ENCODE measurements around the gene TMEM121B.

Gene TMEM121B

DNA sequence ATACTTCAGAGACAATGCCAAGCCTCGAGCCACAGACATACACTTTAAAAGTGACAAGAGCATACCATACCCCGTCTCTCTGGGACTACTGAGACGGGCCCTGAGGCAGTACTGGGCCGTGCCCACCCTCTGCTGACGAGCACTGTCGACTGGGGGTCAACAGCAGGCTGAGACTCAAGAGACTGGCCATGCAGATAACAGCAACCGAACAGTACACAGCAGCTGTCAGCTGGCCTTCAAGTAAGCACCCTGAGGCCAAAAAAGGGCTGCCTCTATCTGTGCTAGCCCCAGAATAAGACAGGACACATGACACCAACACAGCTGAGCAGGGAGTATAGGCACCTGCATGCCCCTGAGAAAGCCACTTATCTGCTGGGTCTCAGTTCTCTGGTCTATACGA lies 18.9 kb upstream of the TMEM121B start:
- in situ Hi-C loops (cut with HindIII; ENCODE audit: low sequenced_read_pairs), result no loop called here

DNA sequence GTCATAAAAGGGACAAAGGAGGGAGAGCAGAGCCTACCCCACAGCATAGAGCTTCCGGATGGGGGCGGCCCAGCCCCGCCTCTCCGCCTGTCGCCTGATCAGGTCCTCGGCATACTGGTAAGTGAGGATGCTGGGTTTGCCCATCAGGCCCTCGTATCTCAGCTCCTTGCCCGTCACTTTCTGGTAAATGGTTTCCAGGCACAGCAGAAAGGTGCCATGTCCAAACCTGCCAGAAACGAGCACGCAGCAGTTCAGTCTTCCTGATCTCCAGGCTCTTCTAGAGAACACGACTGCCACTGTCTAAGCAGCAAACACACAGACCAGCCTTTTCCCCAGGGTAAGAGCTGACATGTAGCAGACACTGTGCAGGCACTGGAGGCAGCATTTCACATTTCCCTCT lies 17.4 kb upstream of the TMEM121B start:
- in situ Hi-C loops (cut with HindIII; ENCODE audit: low sequenced_read_pairs), result no loop called here

DNA sequence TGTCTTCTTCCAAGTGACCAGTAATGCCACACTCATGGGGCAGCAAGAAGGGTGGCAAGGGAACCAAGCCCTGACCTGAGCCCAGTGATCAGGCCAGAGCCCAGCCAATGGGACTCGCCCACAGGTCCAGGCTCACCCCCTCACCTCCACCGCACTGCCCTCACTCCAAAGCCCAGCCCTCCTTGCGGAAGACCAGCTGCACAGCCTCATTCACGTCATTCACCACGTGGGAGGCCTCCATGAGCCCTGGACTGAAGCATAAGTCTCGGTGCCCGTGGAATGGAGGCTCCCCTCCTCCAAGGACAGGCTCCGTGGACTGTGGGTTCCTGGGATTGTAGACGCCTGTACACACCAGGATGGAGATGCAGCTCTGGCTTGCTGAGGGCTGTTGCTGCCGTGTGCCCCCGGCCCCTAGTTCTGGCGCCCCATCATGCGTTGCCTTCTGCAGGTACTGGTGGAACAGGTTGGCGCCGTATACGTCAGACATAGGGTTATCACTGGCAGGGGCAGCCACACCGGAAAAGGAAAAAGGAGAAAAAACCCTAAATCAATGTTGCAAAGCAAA lies 16.8 kb upstream of the TMEM121B start:
- in situ Hi-C loops (cut with HindIII; ENCODE audit: low sequenced_read_pairs), result no loop called here

DNA sequence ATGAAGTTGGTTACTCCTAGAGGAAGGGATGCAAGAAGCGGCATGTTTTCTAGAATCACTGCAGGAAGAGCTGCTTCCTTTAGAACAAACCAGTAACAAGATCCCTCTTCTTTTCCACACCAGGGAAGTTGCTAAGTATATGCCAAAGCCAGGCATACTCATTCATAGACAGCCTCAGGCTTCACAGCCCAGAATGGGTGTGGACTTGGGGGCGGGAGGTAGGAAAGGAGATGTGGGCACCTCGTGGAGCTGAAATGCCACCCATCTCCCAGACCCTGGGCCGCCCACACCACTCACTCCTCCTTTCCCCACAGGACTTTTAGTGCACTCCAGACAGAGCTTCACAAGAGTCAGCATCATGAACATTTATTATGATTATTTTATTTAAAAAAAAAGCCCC lies 16.0 kb upstream of the TMEM121B start:
- in situ Hi-C loops (cut with HindIII; ENCODE audit: low sequenced_read_pairs), result no loop called here

DNA sequence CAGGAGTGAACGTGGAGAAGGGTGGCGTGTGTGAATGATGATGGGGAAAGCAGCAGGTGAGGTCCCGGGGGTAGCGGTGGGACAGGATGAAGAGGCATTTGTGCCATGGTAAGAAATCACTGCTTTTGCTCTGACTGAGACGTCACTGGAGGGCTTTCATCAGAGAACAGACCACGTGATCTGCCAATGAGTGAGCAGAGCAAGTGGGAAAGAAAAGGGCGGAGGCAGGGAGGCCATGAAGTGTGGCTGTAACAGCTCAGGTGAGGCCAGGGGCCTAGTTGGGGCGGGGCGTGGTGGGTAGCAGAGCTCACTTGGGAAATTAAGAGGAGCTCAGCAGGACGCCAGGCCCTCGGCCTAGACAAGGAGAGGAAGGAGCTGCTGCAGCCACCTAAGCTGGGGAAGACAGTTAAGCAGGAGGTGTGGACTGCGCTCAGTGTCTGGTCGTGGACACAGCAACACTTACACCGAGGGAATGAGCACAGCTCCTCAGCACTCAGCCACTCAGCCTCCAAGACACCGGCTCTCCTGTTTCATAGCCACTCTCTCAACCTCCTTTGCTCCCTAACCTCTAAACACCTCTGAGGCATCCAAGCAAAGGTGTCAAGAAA lies 14.1 kb upstream of the TMEM121B start:
- in situ Hi-C loops (cut with HindIII; ENCODE audit: low sequenced_read_pairs), result no loop called here

DNA sequence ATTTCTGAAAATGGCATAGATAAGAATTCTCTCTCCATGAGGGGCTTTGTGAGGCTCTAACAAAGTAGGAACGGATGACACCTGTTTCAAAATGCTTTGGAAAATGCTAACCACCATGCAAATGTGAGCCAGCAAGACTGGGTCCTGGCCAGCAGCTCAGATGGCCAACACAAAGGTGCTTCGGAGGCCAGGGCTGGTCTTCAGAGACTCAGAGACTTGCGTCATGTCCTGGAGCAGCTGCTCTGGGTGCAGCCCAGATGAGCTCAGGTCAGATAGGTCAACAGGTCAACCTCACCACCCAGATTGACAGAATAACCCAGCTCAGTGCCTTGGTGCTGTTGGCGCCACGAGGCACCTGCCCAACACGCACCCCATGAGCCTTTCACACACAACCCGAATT lies 12.0 kb upstream of the TMEM121B start:
- in situ Hi-C loops (cut with HindIII; ENCODE audit: low sequenced_read_pairs), result no loop called here

DNA sequence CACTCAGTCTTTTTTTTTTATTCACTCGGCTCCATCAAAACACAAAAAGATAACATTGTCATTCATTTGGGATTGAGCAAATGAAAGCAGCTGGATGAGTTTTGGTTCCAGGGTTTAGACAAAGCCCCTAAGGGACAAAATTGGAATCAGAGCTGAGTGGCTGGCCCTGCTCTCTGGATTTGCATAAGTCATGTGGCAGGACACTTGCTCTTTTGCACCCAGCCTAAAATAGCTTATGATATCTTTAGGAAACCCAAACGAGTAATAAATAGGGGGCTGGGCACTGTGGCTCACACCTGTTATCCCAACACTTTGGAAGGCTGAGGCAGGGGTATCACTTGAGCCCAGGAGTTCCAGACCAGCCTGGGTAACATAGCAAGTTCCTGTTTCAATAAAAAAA lies 11.0 kb upstream of the TMEM121B start:
- in situ Hi-C loops (cut with HindIII; ENCODE audit: low sequenced_read_pairs), result no loop called here

DNA sequence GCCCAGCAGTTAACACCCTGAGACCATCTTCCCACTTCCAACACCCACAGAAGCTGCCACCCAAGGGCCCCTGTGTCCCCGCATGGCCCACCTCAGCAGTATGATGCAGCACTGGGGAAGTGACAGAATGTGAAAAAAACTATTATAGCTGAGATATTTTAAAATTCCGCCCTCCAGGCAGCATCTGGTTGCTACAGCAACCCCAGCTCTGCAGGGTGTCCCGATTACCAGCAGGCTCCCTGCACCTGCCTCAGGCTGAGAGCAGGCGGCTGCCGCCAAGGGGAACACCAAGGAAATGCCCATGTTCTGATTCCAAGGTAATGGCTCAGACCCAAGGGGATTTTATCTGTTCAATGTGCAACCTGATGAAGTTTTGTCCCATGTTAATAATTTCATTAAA lies 10.5 kb upstream of the TMEM121B start:
- in situ Hi-C loops (cut with HindIII; ENCODE audit: low sequenced_read_pairs), result no loop called here

DNA sequence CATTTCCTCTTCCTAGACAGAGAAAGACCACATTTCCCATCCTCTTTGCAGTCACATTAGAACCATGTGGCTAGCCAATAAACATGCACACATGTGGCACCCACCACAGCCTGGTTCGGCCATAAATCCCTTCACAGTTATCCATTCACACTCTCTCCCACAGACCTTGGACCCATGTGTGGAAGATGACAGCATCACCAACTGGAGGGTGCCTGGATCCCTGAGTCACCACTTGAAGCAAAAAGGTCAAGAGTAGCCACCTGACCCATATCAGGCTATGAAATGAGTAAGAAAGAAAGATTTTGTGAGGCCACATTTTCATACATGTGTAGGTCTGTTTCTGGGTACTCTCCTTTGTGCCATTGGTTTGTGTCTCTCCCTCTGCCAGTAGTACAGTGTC lies 9.0 kb upstream of the TMEM121B start:
- in situ Hi-C loops (cut with HindIII; ENCODE audit: low sequenced_read_pairs), result no loop called here

DNA sequence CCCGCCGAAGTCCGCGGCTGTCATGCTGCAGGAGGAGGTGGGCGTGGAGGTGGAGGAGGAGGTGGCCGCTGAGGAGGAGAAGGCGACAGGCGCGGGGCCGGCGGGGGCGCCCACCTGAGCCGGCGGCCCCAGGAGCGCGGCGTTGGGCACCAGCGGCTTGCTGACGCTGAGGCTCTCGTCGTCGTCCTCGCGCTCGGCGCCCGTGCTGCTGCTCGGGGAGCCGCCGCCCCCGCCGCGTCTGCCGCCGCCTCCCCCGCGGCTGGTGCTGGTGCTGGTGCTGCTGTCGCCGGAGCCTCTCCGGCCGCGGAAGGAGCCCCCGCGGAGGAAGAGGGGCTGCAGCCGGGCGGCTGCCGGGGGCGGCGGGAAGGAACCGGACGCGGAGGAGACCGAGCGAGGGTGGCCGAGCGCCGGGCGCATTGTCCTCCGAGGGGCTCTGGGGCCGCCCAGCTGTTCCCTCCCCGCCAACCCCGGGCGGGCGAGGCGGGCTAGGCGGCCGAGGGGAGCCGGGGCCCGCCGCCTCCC lies 388 bp downstream of the TMEM121B start:
- in situ Hi-C loops (cut with HindIII; ENCODE audit: low sequenced_read_pairs), result no loop called here

DNA sequence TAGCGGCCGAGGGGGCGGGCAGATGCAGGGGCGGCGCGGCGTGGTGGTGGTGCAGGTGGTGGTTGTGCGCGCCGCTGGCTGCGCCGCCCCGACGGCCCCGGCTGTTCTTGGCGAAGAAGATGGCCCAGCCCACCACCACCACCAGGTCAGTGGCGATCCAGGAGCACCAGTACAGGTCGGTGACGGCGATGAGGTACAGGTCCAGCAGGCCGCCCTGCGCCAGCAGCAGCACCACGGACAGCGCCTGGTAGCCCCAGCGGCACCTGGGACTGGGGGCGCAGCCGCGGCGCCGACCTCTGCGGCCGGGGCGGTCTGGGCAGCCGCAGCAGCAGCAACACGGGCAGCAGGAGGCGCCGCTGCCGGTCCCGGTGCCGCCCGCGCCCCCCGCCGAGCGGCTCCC lies 879 bp downstream of the TMEM121B start:
- in situ Hi-C loops (cut with HindIII; ENCODE audit: low sequenced_read_pairs), result no loop called here

DNA sequence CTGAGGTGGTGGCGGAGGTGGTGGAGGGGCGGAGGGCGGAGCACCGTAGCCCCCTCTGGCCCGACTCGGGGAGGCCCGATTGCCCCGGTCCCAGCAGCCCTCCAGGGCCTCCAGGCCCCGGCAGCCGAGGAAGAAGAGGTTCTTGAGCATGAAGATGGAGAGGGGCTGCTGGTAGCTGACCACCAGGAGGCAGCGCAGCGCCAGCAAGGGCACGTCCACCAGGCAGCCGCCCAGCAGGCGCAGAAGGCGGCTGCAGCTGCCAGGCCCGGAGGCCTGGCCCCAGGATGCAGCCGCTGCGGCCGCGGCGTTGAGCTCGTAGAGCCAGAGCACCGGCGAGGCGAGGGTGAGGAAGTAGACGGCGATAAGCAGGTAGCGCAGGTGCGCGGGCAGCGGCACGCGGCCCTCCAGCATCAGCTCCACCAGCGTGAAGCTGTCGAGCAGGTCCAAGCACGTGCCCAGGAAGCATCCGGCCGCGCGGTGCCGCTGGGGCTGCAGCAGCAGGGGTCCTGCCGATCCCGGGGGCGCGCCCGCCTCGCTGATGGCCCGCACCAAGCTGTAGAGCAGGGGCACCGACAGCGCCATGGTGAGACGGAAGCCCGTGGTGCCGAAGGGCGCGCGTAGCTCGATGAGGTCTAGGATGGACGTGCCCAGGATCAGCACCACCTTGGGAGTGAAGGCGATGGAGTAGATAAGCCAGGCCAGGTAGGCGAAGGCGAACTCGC lies 1.5 kb downstream of the TMEM121B start:
- in situ Hi-C loops (cut with HindIII; ENCODE audit: low sequenced_read_pairs), result loop anchor here (5.0 kb wide), 1 partner anchor 48 kb away; no protein-coding TSS in a partner anchor

DNA sequence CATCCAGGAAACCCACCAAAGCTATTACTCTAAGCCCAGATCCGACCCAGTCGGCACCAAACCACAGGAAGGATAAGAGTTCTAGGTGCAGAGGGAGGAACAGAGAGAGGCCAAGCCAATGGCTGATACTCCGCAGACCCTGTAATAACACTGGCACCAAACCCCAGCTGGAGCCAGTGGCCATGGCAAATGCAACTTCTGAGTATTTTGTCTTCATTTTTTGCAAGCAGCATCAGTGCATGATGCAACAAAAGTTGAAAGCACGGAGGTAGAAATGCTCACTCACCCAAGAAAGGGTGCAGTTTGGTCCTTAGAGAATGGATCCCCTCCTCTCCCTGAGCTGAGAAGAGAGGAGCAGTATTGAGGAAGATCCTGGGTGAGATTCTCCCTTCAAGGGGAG lies 2.8 kb downstream of the TMEM121B start:
- in situ Hi-C loops (cut with HindIII; ENCODE audit: low sequenced_read_pairs), result loop anchor here (5.0 kb wide), 1 partner anchor 49 kb away; no protein-coding TSS in a partner anchor

DNA sequence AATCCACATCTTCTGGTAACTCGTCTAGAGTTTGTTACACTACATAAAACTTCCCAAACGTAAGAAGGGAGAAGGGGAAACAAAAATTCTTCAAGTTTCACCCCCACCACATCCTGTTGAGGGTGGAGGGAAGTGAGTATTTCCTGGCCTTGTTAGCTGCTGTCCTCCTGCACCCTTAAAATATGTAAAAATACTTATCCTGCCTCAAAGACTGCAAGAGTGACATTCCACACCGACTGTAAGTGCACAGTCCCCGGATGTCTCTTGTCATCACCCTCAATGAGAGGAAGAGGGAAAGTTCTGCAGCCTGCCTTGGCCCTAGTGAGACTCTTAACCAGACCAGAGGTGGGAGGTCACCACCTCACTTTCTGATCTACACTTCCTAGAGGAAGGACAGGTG lies 3.3 kb downstream of the TMEM121B start:
- in situ Hi-C loops (cut with HindIII; ENCODE audit: low sequenced_read_pairs), result loop anchor here (5.0 kb wide), 1 partner anchor 49 kb away; no protein-coding TSS in a partner anchor

DNA sequence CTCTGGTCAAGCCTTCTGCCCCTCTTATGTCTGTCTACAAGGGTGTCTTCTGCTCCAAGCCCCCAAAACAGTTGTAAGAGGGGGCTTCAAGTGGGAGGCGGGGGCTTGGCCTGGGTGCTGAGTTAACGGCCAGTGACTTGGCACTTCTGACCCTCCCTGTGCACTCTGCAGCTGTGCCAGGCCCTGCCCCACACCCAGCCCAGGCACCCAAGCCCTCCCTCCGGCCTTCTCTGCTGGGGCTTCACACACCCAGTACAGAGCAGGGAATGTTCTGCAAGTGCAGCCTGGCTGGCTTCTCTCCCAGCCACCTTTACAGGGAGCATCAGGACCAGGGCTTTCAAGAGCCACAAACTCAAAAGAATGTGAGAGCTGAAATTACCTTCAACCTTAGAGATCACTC lies 3.8 kb downstream of the TMEM121B start:
- in situ Hi-C loops (cut with HindIII; ENCODE audit: low sequenced_read_pairs), result loop anchor here (5.0 kb wide), 1 partner anchor 50 kb away; no protein-coding TSS in a partner anchor

DNA sequence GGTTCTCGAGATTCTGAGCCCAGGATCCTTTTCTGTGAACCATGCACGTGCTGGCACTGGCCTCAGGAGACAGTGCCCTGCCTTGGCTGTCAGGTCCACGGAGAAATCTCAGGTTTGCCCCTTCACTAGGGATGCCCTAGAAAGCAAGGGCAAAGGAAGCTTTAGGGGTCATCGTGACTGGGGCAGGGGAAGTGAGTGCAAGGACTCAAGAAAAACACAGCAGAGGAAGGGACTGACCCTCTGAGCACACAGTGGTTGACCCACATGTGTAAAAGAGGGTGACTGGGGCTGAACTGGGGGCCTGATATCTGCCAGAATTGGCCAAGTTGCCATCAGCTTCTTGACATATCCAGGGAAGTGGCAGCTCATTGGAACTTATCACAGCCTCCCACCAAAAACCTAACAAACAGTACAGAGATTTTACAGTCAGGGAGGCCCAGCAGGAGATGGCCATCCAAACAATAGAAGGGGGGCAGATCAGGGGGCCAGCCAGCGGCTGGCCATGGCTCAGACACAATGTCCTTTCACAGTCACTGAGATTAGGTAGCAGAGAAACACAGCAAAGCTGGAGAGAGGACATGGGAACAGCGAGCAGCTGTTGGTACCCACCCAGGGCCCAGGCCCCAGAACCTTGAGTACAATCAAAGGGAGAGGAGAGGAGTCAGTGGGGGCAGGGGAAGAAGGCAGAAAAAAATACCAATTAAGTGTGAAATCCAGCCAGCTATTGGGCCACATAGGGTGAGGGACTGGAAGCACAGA lies 4.4 kb downstream of the TMEM121B start:
- in situ Hi-C loops (cut with HindIII; ENCODE audit: low sequenced_read_pairs), result loop anchor here (5.0 kb wide), 1 partner anchor 51 kb away; no protein-coding TSS in a partner anchor

DNA sequence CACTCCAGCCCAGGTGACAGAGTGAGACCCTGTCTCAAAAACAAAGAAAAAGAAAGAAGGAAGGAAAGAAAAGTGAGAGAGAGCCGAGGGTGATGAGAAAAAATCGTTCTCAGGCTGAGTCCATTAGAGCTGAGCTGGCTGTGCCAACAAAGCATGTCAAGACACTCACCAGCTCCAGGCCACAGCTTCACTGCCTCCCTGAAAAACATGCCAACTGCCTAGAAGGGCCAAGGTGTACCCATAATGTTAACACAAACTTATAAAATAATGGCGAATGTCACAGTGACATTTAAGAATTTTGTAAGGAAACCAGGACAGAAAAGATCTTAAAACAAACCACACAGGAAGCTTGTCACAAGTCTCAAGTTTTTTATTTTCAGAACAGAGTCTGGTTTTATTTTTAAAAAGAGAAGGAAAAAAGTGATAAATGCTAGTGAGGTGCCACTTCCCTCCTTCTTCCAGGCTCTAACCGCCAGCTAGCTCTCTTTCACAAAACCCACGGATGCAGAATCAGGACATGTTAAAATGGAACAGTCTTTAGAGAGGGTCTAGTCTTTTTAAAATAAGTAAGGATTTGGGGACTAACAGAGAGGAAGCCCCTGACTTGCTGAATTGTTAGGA lies 5.1 kb downstream of the TMEM121B start:
- in situ Hi-C loops (cut with HindIII; ENCODE audit: low sequenced_read_pairs), result loop anchor here (5.0 kb wide), 1 partner anchor 51 kb away; no protein-coding TSS in a partner anchor

DNA sequence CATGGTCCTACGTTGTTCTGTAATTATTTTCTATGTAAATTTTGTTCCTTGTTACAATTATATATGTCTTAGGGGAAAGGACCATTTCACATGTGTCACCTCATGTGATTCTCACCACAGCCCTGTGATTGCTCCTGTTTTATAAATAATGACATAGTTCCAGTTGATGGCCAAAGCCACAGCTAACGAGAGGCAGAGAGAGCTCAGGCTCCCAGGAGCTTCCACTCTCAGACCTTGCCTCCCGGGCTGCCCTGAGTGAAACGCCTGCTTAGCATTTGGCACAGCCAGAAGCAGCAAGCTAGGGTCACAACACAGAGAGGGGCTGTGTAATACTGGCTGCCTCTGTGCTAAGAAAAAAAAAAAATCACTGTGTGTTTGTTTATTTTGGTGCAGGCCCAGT lies 5.9 kb downstream of the TMEM121B start:
- in situ Hi-C loops (cut with HindIII; ENCODE audit: low sequenced_read_pairs), result loop anchor here (5.0 kb wide), 1 partner anchor 52 kb away; no protein-coding TSS in a partner anchor

DNA sequence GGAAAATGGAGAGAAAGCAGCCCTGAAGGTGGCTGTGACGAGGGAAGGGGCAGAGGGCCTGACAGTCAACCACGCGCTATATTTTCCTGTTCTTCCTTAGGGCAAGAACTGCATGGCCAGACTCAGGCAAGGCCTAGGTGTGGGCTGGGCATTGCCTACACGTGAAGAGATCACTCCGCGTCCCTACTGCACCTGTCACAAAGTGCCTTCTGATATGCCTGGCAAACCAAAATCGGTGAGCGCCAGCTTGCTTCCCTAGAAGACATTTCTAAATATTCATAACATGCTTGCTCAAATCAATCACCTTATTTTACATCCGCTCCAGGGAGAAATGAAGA lies 6.3 kb downstream of the TMEM121B start:
- in situ Hi-C loops (cut with HindIII; ENCODE audit: low sequenced_read_pairs), result loop anchor here (5.0 kb wide), 1 partner anchor 52 kb away; no protein-coding TSS in a partner anchor

DNA sequence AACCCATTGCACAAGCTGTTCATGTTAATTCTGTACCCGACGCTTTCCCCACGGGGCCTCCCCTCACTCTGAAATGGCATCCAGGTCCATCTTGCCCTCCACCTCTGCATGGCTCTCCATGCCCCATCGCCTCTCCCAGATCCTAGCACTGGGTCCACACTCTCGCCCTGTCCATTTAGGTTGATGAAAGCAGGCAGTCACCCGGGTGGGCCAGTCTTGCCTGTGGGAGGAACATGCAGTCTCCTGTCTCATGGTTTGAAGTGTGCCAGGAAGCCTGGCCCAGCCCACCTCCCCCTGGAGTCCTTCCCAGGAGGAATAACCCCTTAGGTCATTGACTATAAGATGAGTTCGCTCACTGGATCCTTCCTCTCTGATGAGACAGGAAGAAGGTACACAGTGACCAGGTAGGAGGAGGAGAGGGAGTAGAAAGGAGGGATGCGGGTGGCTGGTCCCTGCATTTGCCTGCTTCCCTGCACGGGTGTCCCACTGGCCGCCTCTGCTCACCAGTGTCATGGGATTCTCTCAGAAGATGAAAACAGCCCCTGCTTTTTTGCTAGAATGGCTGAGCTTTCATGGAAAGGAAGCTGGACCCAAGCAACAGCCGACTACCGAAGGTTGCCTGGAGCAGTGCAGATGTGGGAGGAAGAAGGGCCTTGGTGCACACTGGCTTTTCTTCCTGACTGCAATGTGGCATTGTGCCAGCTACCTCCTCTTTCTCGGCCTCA lies 6.8 kb downstream of the TMEM121B start:
- in situ Hi-C loops (cut with HindIII; ENCODE audit: low sequenced_read_pairs), result no loop called here
